SU-DHL-6 (cell line): Measurements from ENCODE around the gene FSIP1.

ENCODE experiments used
- H2AFZ ChIP-seq: fragments of 200-600 bp; sonication (generic); 2 replicates; pipeline ENCODE4 v1.6.1; 2014; ENCODE audit warnings: low read depth, mild to moderate bottlenecking, moderate library complexity, mixed read lengths, antibody characterized with exemption, low read length; ENCODE audit not compliant: severe bottlenecking
- H3F3A ChIP-seq: fragments of 200-600 bp; shearing (Covaris generic); 2 replicates; pipeline ENCODE4 v1.6.0; 2016; ENCODE audit warnings: antibody characterized with exemption, mild to moderate bottlenecking; ENCODE audit not compliant: insufficient read depth
- H3K27ac ChIP-seq: fragments of 200-600 bp; sonication (generic); 2 replicates; pipeline ENCODE4 v1.5.1; 2016; ENCODE audit warnings: low read depth, mild to moderate bottlenecking, low read length, moderate library complexity, mixed read lengths
- H3K27me3 ChIP-seq: fragments of 200-600 bp; sonication (generic), shearing (Covaris generic); 2 replicates; pipeline ENCODE4 v1.6.0; 2014; ENCODE audit warnings: mild to moderate bottlenecking, low read length
- H3K36me3 ChIP-seq: fragments of 200-600 bp; sonication (generic); 2 replicates; pipeline ENCODE4 v1.6.1; 2014; ENCODE audit warnings: mild to moderate bottlenecking, low read length, mixed read lengths
- H3K4me2 ChIP-seq: fragments of 300-600, 200-600 bp; shearing (Covaris generic), sonication (generic); 2 replicates; pipeline ENCODE4 v1.6.0; 2014; ENCODE audit warnings: low read length, low read depth, mild to moderate bottlenecking; ENCODE audit not compliant: poor library complexity, severe bottlenecking
- H3K4me3 ChIP-seq: fragments of 200-600 bp; sonication (generic); 2 replicates; pipeline ENCODE4 v1.5.1; 2014; ENCODE audit warnings: antibody characterized with exemption, low read length, mild to moderate bottlenecking, mixed read lengths; ENCODE audit not compliant: insufficient read depth, poor library complexity, severe bottlenecking
- H3K79me2 ChIP-seq: fragments of 200-600 bp; sonication (generic); 2 replicates; pipeline ENCODE4 v1.6.1; 2014; ENCODE audit warnings: mild to moderate bottlenecking, low read length, moderate library complexity; ENCODE audit not compliant: insufficient read depth
- H3K9ac ChIP-seq: fragments of 200-600 bp; sonication (generic); 2 replicates; pipeline ENCODE4 v1.7.0; 2014; ENCODE audit warnings: mild to moderate bottlenecking, low read length
- H3K9me2 ChIP-seq: fragments of 200-600 bp; sonication (generic); replicated peaks from 2 replicates; pipeline ENCODE4 v1.6.1; 2014; ENCODE audit warnings: low read length; ENCODE audit not compliant: insufficient read depth
- H3K9me3 ChIP-seq: fragments of 200-600 bp; sonication (generic); 2 replicates; pipeline ENCODE4 v1.6.1; 2014; ENCODE audit warnings: low read length, mixed read lengths; ENCODE audit not compliant: insufficient read depth
- H4K20me1 ChIP-seq: fragments of 200-600 bp; sonication (generic); 2 replicates; pipeline ENCODE4 v1.6.1; 2014; ENCODE audit warnings: low read depth, mild to moderate bottlenecking, antibody characterized with exemption, low read length, moderate library complexity, mixed read lengths
- CTCF ChIP-seq: fragments of 200-600 bp; sonication (generic); IDR thresholded peaks from one replicate; pipeline ENCODE4 v1.5.1; 2017; ENCODE audit warnings: antibody characterized with exemption, mild to moderate bottlenecking, low read length, moderate library complexity; ENCODE audit not compliant: insufficient read depth, poor library complexity, severe bottlenecking
- EZH2phosphoT487 ChIP-seq: fragments of 200-600 bp; sonication (generic), shearing (Covaris generic); conservative IDR thresholded peaks from 2 replicates; pipeline ENCODE4 v1.6.1; 2018; ENCODE audit warnings: mild to moderate bottlenecking, antibody characterized with exemption, low read length, moderate library complexity, mixed read lengths

FSIP1 gene

GRCh38 chr15:39685367-39685766, 97.3 kb downstream of the FSIP1 start:
- Histone ChIP-seq H3K36me3 (no peaks in the 10 kb centered on the region), H3K79me2 (no peaks in the 10 kb centered on the region), H4K20me1 (no peaks in the 10 kb centered on the region), H3F3A (no peaks in the 10 kb centered on the region), H3K9me2 (no peaks in the 10 kb centered on the region), H3K27me3 (no peaks in the 10 kb centered on the region), H3K9ac (no peak overlapping the region), H3K9me3 (no peaks in the 10 kb centered on the region), H3K4me2 (no peak overlapping the region), H3K27ac (no peak overlapping the region), H2AFZ (no peak overlapping the region), H3K4me3 (no peak overlapping the region)
- no peak for TF ChIP-seq CTCF
- TF ChIP-seq EZH2phosphoT487, result no peak

- Histone ChIP-seq H3K9me2 (no peaks in the 10 kb centered on the region), H3K9me3 (no peaks in the 10 kb centered on the region), H3K36me3 (no peaks in the 10 kb centered on the region), H4K20me1 (no peaks in the 10 kb centered on the region), H3K27ac (no peak overlapping the region), H2AFZ (no peak overlapping the region), H3K4me2 (no peak overlapping the region), H3K4me3 (no peak overlapping the region), H3K79me2 (no peaks in the 10 kb centered on the region), H3F3A (no peaks in the 10 kb centered on the region), H3K27me3 (no peaks in the 10 kb centered on the region), H3K9ac (no peak overlapping the region)
- TF ChIP-seq EZH2phosphoT487 (no peak), CTCF (no peak)
Observed at GRCh38 chr15:39684233-39684632, 98.4 kb downstream of the FSIP1 start.

GRCh38 chr15:39682366-39682765, 100.3 kb downstream of the FSIP1 start:
- H2AFZ ChIP-seq, result no peak overlapping the region
- no peak for TF ChIP-seq CTCF
- no peak for TF ChIP-seq EZH2phosphoT487
- no peaks in the 10 kb centered on the region for H3K27me3 ChIP-seq
- H3K9ac ChIP-seq, result no peak overlapping the region
- H3K36me3 ChIP-seq, result no peaks in the 10 kb centered on the region
- H3K9me2 ChIP-seq, result no peaks in the 10 kb centered on the region
- H3K4me2 ChIP-seq, result no peak overlapping the region
- H3K79me2 ChIP-seq, result no peaks in the 10 kb centered on the region
- no peaks in the 10 kb centered on the region for H3K9me3 ChIP-seq
- H3K4me3 ChIP-seq, result no peak overlapping the region
- no peaks in the 10 kb centered on the region for H4K20me1 ChIP-seq
- H3K27ac ChIP-seq, result no peak overlapping the region
- no peaks in the 10 kb centered on the region for H3F3A ChIP-seq

DNA sequence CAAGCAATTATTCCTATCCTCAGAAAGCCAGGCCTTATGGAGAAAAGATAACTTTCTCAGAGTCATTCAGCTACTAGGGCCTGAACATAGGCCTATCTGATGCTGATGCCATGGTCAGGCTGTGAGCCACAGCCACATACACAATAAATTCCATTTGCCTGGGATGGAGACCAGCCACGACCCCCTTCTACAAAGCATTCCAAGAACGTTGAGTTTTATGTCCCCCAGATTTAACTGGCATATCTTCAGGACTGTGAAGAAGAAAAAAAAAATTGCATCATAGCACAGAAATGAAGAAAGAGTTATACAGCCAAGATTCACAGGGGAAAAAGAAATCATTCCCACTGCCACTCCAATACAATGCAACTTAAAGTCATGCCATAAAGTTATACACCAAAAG, 101.8 kb downstream of the FSIP1 start:
- H3F3A ChIP-seq, result no peaks in the 10 kb centered on the region
- H3K9me2 ChIP-seq, result no peaks in the 10 kb centered on the region
- no peak overlapping the region for H2AFZ ChIP-seq
- TF ChIP-seq CTCF (no peak), EZH2phosphoT487 (no peak)
- H3K27ac ChIP-seq, result no peak overlapping the region
- H3K36me3 ChIP-seq, result no peaks in the 10 kb centered on the region
- H3K9me3 ChIP-seq, result no peaks in the 10 kb centered on the region
- H4K20me1 ChIP-seq, result no peaks in the 10 kb centered on the region
- no peaks in the 10 kb centered on the region for H3K27me3 ChIP-seq
- H3K4me3 ChIP-seq, result no peak overlapping the region
- no peaks in the 10 kb centered on the region for H3K79me2 ChIP-seq
- H3K9ac ChIP-seq, result no peak overlapping the region
- H3K4me2 ChIP-seq, result no peak overlapping the region
